ENCODE results near the gene RBP7. TPM values are rescaled to one million over a fixed set of nuclear protein-coding genes. Genes with fewer than 3 reads are reported as not detected.
"Not testable (repeated sequence)": the region's sequence is repeated elsewhere in the genome, so short reads cannot be mapped to it uniquely, and the experiment has no call there.

RBP7 gene
- not detected for total RNA-seq

DNA sequence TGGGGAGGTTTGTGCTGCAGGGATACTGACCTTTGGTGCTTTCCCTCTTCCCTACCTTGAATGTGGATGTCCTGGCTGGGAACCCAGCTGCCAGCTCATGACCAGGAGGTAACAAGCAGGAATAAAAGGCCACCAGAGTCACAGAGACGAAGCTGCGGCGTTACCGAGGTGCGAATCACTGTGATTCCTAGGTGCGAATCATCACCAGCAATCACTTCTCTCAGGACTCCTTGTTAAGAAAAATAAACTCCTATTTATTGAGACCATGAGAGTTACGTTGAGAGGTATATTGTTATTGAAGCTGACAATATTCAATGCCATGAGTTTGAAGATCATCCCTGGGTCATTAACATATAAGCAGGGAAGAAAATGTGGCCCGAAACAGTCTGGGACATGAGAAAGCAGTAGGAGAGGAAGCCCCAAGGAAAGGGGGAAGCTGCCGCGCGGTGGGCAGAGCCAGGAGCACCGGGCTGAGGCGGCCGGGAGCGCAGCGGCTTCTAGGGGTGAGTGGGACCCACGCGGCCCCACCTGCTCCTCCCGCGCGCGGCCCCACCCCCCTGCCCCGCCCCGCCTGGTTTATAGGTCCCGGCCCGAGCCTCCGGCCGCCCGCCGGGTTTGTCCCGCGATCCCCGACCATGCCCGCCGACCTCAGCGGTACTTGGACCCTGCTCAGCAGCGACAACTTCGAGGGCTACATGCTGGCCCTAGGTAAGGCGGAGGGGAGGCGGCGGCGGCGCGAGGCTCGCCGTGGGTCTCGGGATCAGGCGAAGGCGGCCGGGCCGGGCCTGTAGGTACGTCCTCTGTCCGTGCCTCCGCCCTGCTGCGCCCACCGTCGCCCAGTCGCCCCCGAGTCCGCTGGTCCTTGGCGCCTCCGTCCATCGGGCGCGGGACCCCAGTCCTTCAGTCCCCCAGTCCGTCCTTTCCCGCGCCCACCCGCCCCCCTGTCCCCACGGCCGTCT, at the start of gene RBP7:
TSS of gene RBP7 (plus strand) at position 605 of the 959 bp plus-strand sequence. CDS start at position 636, 31 bp downstream.
- peaks cover 5% of the 10 kb centered on the region for H3K4me1 Mint-ChIP-seq
- peak within 1 kb of the TSS; percentile 73 for H3K4me3 Mint-ChIP-seq
- no peaks in the 10 kb centered on the region for H3K36me3 Mint-ChIP-seq (ENCODE audit: low read depth)
- ATAC-seq (replicated peaks): peak; percentile 24
- H3K27me3 Mint-ChIP-seq: peaks cover 24% of the 10 kb centered on the region
- no peaks in the 10 kb centered on the region for H3K9me3 Mint-ChIP-seq
- no peak within 1 kb of the TSS for H3K27ac Mint-ChIP-seq

- no peaks in the 10 kb centered on the region for H3K36me3 Mint-ChIP-seq (ENCODE audit: low read depth)
- no peaks in the 10 kb centered on the region for H3K9me3 Mint-ChIP-seq
- no peak overlapping the region for H3K4me3 Mint-ChIP-seq
- H3K4me1 Mint-ChIP-seq: no peaks in the 10 kb centered on the region
- H3K27me3 Mint-ChIP-seq: no peaks in the 10 kb centered on the region
- ATAC-seq (replicated peaks): no peak
- no peak overlapping the region for H3K27ac Mint-ChIP-seq
Measured at GRCh38 chr1:9957726-9958125, 39.3 kb upstream of the RBP7 start.

GRCh38 chr1:9960011-9960410, 37.0 kb upstream of the RBP7 start:
- no peaks in the 10 kb centered on the region for H3K9me3 Mint-ChIP-seq

DNA sequence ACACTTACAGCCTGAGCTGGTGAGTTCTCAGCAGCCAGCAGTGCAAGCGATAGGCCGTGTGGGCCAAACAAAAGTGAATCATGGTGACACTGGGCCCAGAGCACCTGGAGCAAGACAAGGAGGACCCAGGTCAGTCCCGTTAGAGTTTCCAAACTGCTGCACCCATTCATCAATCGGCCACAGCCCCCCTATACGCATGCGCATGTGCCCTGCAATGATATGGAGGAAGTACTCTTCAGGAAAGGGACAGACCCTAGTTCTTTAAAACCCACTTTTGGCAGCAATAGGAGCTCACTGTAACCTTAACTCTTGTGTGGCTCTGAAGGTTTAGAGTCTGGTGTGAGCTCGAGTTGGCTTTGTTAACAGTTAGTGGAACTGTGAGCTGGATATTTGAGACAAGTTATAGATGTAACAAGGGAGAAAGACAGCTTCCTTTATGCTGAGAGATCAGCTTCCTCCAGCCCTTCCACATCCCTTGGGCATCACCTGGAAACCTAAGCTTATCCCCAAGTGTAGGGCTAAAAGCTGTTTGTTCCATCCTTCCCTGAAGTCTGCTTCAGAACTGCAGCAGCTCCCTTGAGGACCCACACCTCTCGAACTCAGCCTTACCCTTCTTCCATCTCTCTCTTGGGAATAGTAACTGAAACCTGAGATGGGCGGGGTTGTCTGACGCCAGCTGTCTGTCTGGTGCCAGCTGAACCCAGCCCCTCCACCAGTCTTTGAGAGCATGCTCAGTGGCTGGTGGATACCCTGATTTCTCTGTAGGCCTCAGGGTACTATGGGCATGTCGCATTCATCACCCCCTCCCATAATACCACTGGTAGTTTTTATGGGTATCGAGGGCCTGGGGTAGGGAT, 36.1 kb upstream of the RBP7 start:
- H3K4me3 Mint-ChIP-seq: no peak overlapping the region
- no peaks in the 10 kb centered on the region for H3K4me1 Mint-ChIP-seq
- no peak for ATAC-seq (replicated peaks)
- no peaks in the 10 kb centered on the region for H3K36me3 Mint-ChIP-seq (ENCODE audit: low read depth)
- H3K27me3 Mint-ChIP-seq: no peaks in the 10 kb centered on the region
- H3K9me3 Mint-ChIP-seq: no peaks in the 10 kb centered on the region
- no peak overlapping the region for H3K27ac Mint-ChIP-seq

More at GRCh38 chr1:9960011-9960410, 37.0 kb upstream of the RBP7 start:
- H3K27me3 Mint-ChIP-seq: no peaks in the 10 kb centered on the region
- H3K27ac Mint-ChIP-seq: peak overlapping the region; percentile 38
- no peaks in the 10 kb centered on the region for H3K36me3 Mint-ChIP-seq (ENCODE audit: low read depth)
- H3K4me3 Mint-ChIP-seq: no peak overlapping the region
- ATAC-seq (replicated peaks): no peak
- no peaks in the 10 kb centered on the region for H3K4me1 Mint-ChIP-seq

GRCh38 chr1:9984253-9984652, 12.8 kb upstream of the RBP7 start:
- Mint-ChIP-seq H3K4me1 (no peaks in the 10 kb centered on the region), H3K27me3 (no peaks in the 10 kb centered on the region), H3K4me3 (no peak overlapping the region), H3K27ac (no peak overlapping the region), H3K36me3 (ENCODE audit: low read depth) (peaks cover 24% of the 10 kb centered on the region), H3K9me3 (no peaks in the 10 kb centered on the region)
- no peak for ATAC-seq (replicated peaks)

DNA sequence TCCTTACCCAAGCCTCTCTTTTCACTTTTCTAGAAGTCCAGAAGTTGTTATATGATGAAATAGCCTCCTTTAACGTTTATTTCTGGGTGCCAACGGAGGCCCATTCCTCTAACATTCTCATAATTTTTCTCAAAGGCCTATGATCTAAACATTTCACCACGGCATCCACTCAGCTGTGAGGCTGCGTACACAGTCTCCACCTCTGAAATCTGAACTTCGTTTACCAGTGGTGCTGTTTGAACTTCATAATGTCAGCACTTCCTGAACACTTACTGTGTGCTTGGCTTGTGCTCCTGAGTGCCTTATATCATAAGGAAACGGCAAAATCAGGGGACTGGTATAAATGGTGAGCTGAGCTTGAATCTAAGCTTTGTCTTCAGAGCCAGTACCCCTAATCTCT, 12.0 kb upstream of the RBP7 start:
- H3K4me1 Mint-ChIP-seq: no peaks in the 10 kb centered on the region
- no peaks in the 10 kb centered on the region for H3K9me3 Mint-ChIP-seq
- peaks cover 24% of the 10 kb centered on the region for H3K36me3 Mint-ChIP-seq (ENCODE audit: low read depth)
- no peaks in the 10 kb centered on the region for H3K27me3 Mint-ChIP-seq
- no peak overlapping the region for H3K27ac Mint-ChIP-seq
- no peak for ATAC-seq (replicated peaks)
- no peak overlapping the region for H3K4me3 Mint-ChIP-seq

DNA sequence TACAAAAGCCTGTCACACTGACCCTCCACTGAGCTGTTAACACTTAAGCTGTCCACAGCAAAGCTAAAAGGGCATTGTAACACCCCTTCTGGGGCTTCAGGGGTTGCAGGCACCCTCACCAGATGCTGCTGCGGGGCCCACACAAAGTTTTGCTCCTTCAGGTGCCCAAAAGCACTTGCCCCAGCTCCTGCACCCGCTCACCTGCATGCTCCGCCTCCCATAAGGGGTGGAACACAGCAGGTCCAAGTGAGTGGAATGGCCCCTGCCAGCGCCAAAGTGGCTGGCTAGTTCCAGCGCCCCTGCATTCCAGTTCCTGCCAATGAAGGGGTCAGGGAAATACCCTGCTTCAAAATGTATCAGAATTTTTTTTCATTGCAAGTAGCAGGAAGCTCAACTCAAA, 7.3 kb upstream of the RBP7 start:
- H3K4me1 Mint-ChIP-seq: no peaks in the 10 kb centered on the region
- no peaks in the 10 kb centered on the region for H3K9me3 Mint-ChIP-seq
- no peaks in the 10 kb centered on the region for H3K36me3 Mint-ChIP-seq (ENCODE audit: low read depth)
- H3K27ac Mint-ChIP-seq: no peak overlapping the region
- H3K27me3 Mint-ChIP-seq: peaks cover 8% of the 10 kb centered on the region
- no peak overlapping the region for H3K4me3 Mint-ChIP-seq
- no peak for ATAC-seq (replicated peaks)

GRCh38 chr1:9990944-9991343, 6.1 kb upstream of the RBP7 start:
- H3K9me3 Mint-ChIP-seq: no peaks in the 10 kb centered on the region
- peaks cover 8% of the 10 kb centered on the region for H3K27me3 Mint-ChIP-seq
- H3K4me3 Mint-ChIP-seq: no peak overlapping the region
- no peak for ATAC-seq (replicated peaks)
- H3K36me3 Mint-ChIP-seq (ENCODE audit: low read depth): no peaks in the 10 kb centered on the region
- H3K27ac Mint-ChIP-seq: no peak overlapping the region
- no peaks in the 10 kb centered on the region for H3K4me1 Mint-ChIP-seq

- Mint-ChIP-seq H3K27me3 (peaks cover 14% of the 10 kb centered on the region), H3K4me3 (no peak overlapping the region), H3K36me3 (ENCODE audit: low read depth) (no peaks in the 10 kb centered on the region), H3K9me3 (no peaks in the 10 kb centered on the region), H3K4me1 (peaks cover 5% of the 10 kb centered on the region), H3K27ac (no peak overlapping the region)
- no peak for ATAC-seq (replicated peaks)
Measured at GRCh38 chr1:9992910-9993309, 4.1 kb upstream of the RBP7 start.

- no peaks in the 10 kb centered on the region for H3K9me3 Mint-ChIP-seq
- no peak overlapping the region for H3K27ac Mint-ChIP-seq
Measured at GRCh38 chr1:9993561-9994075, 3.4 kb upstream of the RBP7 start.

GRCh38 chr1:10001016-10001665, 4.1 kb downstream of the RBP7 start:
- Mint-ChIP-seq H3K9me3 (no peaks in the 10 kb centered on the region), H3K4me3 (no peak overlapping the region), H3K27me3 (peaks cover 19% of the 10 kb centered on the region), H3K36me3 (ENCODE audit: low read depth) (no peaks in the 10 kb centered on the region), H3K4me1 (peaks cover 5% of the 10 kb centered on the region), H3K27ac (no peak overlapping the region)
- ATAC-seq (replicated peaks): no peak

More at GRCh38 chr1:9993561-9994075, 3.4 kb upstream of the RBP7 start:
- Mint-ChIP-seq H3K4me1 (peaks cover 5% of the 10 kb centered on the region), H3K36me3 (ENCODE audit: low read depth) (no peaks in the 10 kb centered on the region), H3K27me3 (peaks cover 16% of the 10 kb centered on the region), H3K4me3 (no peak overlapping the region)
- ATAC-seq (replicated peaks): no peak

DNA sequence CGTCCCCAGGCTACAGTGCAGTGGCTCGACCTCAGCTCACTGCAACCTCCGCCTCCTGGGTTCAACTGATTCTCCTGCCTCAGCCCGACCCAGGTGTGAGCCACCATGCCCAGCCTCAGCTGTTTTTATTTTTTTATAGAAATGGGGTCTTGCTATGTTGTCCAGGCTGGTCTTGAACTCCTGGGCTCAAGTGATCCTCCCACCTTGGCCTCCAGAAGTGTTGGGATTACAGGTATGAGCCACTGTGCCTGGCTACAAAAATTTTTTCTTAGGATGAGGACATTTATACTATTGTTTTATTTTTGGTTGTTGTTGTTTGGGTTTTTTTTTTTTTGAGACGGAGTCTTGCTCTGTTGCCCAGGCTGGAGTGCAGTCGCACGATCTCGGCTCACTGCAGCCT, 8.2 kb downstream of the RBP7 start:
- H3K36me3 Mint-ChIP-seq (ENCODE audit: low read depth); H3K27me3 Mint-ChIP-seq; ATAC-seq (replicated peaks); H3K4me1 Mint-ChIP-seq; H3K4me3 Mint-ChIP-seq; H3K27ac Mint-ChIP-seq; H3K9me3 Mint-ChIP-seq: not testable (repeated sequence)

DNA sequence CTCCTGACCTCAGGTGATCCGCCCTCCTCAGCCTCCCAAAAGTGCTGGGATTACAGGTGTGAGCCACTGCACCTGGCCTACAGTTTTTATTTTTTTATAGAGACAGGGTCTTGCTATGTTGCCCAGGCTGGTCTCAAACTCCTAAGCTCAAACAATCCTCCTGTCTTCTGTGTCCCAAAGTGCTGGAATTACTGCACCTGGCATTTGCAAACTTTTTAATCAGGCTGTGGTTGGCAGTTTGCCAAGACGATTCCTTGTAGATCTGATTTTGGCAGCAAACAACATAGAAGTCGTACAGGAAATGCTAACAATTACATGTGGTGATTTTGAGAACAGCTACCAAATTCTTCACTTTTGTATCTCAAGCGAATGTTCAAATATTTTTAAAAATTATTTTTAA, 10.1 kb downstream of the RBP7 start:
- Mint-ChIP-seq H3K27ac (no peak overlapping the region), H3K4me3 (no peak overlapping the region), H3K4me1 (no peaks in the 10 kb centered on the region)

DNA sequence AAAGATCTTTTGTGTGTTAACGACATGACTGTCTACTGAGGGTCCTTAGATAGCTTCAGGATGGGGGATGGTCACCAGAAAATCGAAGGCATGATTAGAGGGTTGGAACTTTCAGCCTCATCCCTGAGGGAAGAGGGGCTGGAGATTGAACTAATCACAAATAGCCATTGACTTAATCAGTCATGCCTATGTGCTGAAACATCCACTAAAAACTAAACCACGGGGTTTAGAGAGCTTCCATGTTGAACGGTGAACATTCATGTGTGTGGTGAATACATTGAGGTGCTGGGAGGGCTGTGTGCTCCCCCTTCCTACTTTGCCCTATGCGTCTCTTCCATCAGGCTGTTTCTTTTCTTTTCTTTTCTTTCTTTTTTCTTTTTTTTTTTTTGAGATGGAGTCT, 17.0 kb downstream of the RBP7 start:
- H3K27me3 Mint-ChIP-seq: no peaks in the 10 kb centered on the region
- no peak overlapping the region for H3K4me3 Mint-ChIP-seq
- H3K9me3 Mint-ChIP-seq: no peaks in the 10 kb centered on the region
- no peaks in the 10 kb centered on the region for H3K36me3 Mint-ChIP-seq (ENCODE audit: low read depth)
- ATAC-seq (replicated peaks): no peak
- no peaks in the 10 kb centered on the region for H3K4me1 Mint-ChIP-seq
- no peak overlapping the region for H3K27ac Mint-ChIP-seq

More for the DNA sequence above, 10.1 kb downstream of the RBP7 start:
- Mint-ChIP-seq H3K36me3 (ENCODE audit: low read depth) (no peaks in the 10 kb centered on the region), H3K9me3 (no peaks in the 10 kb centered on the region), H3K27me3 (peaks cover 3% of the 10 kb centered on the region)
- ATAC-seq (replicated peaks): no peak
